Activated naive CD4-positive, alpha-beta T cell treated with anti-CD3 and anti-CD28 coated beads, Interleukin-2, amount 50 U/mL, for 72 hours (primary cell): ENCODE results near the gene HIF1A. TPM values are rescaled to one million over a fixed set of nuclear protein-coding genes. Genes with fewer than 3 reads are reported as not detected.
A peak's percentile ranks its signal among the peaks of the same experiment; 100 is the strongest.
"Not testable (repeated sequence)": the region's sequence is repeated elsewhere in the genome, so short reads cannot be mapped to it uniquely, and the experiment has no call there.

Experiments used
- ATAC-seq, 2 donors: fragments of 150-1000 bp; cut with Tn5 transposase; 2 replicates each; pipeline ENCODE4 v1.10.0; 2021; ENCODE audit warnings: mild to moderate bottlenecking in 2 of 2, moderate library complexity in 2 of 2
- DNase-seq, 2 donors: peaks; one replicate each; pipeline ENCODE4 v3.0.0; 2021 to 2022; ENCODE audit warnings: low spot score in 2 of 2
- H3K27ac Mint-ChIP-seq, 2 donors: one replicate each; pipeline ENCODE4 v1.8.0; 2022; ENCODE audit warnings: mild to moderate bottlenecking in 2 of 2, mixed read lengths in 2 of 2
- H3K36me3 Mint-ChIP-seq, 2 donors: one replicate each; pipeline ENCODE4 v1.8.0; 2022; ENCODE audit warnings: mixed read lengths in 2 of 2
- H3K9me3 Mint-ChIP-seq, 2 donors: one replicate each; pipeline ENCODE4 v1.8.0; 2022; ENCODE audit warnings: mixed read lengths in 2 of 2
- total RNA-seq, 2 donors: library from RNA; stranded (reverse); gene quantifications; one replicate each; pipeline ENCODE4 v1.2.3, GENCODE V29; 2022

Gene HIF1A
- total RNA-seq, 2 donors from 2014 or later, result 165 to 170 TPM

GRCh38 chr14:61719344-61720293, 24.3 kb downstream of the HIF1A start:
- no peaks in the 10 kb centered on the region for H3K9me3 Mint-ChIP-seq
- peaks cover 8 to 23% of the 10 kb centered on the region in 2 donors for H3K36me3 Mint-ChIP-seq
- ATAC-seq (peak; percentile 58 to 68), DNase-seq (no peak)
- peak overlapping the region; percentile 65 to 70 for H3K27ac Mint-ChIP-seq

GRCh38 chr14:61720294-61720661, 25.0 kb downstream of the HIF1A start:
- peak overlapping the region; percentile 24 to 70 for H3K27ac Mint-ChIP-seq
- DNase-seq, result no peak
- ATAC-seq, result no peak
- peaks cover 13 to 28% of the 10 kb centered on the region in 2 donors for H3K36me3 Mint-ChIP-seq
- H3K9me3 Mint-ChIP-seq, result no peaks in the 10 kb centered on the region

- Mint-ChIP-seq H3K36me3 (peaks cover 13 to 28% of the 10 kb centered on the region in 2 donors), H3K27ac (peak overlapping the region in 1 of 2 donors; percentile 24), H3K9me3 (no peaks in the 10 kb centered on the region)
- ATAC-seq (no peak), DNase-seq (no peak)
Measured at GRCh38 chr14:61720741-61721140, 25.4 kb downstream of the HIF1A start.

GRCh38 chr14:61724133-61724532, 28.8 kb downstream of the HIF1A start:
- DNase-seq, result no peak
- no peaks in the 10 kb centered on the region for H3K9me3 Mint-ChIP-seq
- H3K27ac Mint-ChIP-seq, result no peak overlapping the region
- no peak for ATAC-seq
- peaks cover 20 to 54% of the 10 kb centered on the region in 2 donors for H3K36me3 Mint-ChIP-seq

GRCh38 chr14:61726778-61727658, 31.7 kb downstream of the HIF1A start:
- Mint-ChIP-seq H3K9me3 (no peaks in the 10 kb centered on the region), H3K27ac (peak overlapping the region; percentile 48 to 71), H3K36me3 (peaks cover 26 to 49% of the 10 kb centered on the region in 2 donors)
- ATAC-seq (peak; percentile 46 to 58), DNase-seq (no peak)

GRCh38 chr14:61730756-61731373, 35.6 kb downstream of the HIF1A start:
- ATAC-seq, result no peak
- DNase-seq, result no peak
- no peaks in the 10 kb centered on the region for H3K9me3 Mint-ChIP-seq
- H3K36me3 Mint-ChIP-seq, result peaks cover 23 to 60% of the 10 kb centered on the region in 2 donors
- peak overlapping the region; percentile 1 to 79 for H3K27ac Mint-ChIP-seq

GRCh38 chr14:61733972-61734371, 38.7 kb downstream of the HIF1A start:
- no peak overlapping the region for H3K27ac Mint-ChIP-seq
- DNase-seq, result no peak
- no peaks in the 10 kb centered on the region for H3K9me3 Mint-ChIP-seq
- no peak for ATAC-seq
- peaks cover 30 to 59% of the 10 kb centered on the region in 2 donors for H3K36me3 Mint-ChIP-seq

GRCh38 chr14:61736751-61737150, 41.4 kb downstream of the HIF1A start:
- H3K36me3 Mint-ChIP-seq, result peaks cover 24 to 58% of the 10 kb centered on the region in 2 donors
- H3K27ac Mint-ChIP-seq, result peak overlapping the region in 1 of 2 donors; percentile 91
- ATAC-seq (peak in 1 of 2 donors; percentile 34), DNase-seq (no peak)
- H3K9me3 Mint-ChIP-seq, result no peaks in the 10 kb centered on the region

- ATAC-seq, result no peak
Measured at GRCh38 chr14:61737915-61738314, 42.6 kb downstream of the HIF1A start.

GRCh38 chr14:61739133-61739532, 43.8 kb downstream of the HIF1A start:
- Mint-ChIP-seq H3K36me3 (peaks cover 24 to 58% of the 10 kb centered on the region in 2 donors), H3K9me3 (no peaks in the 10 kb centered on the region), H3K27ac (peak overlapping the region in 1 of 2 donors; percentile 74)
- DNase-seq (no peak), ATAC-seq (no peak)

More at GRCh38 chr14:61737915-61738314, 42.6 kb downstream of the HIF1A start:
- Mint-ChIP-seq H3K9me3 (no peaks in the 10 kb centered on the region), H3K27ac (peak overlapping the region in 1 of 2 donors; percentile 92), H3K36me3 (peaks cover 24 to 49% of the 10 kb centered on the region in 2 donors)
- no peak for DNase-seq

GRCh38 chr14:61742371-61742770, 47.1 kb downstream of the HIF1A start:
- ATAC-seq (no peak), DNase-seq (no peak)
- peaks cover 6 to 48% of the 10 kb centered on the region in 2 donors for H3K36me3 Mint-ChIP-seq
- peak overlapping the region; percentile 22 to 39 for H3K27ac Mint-ChIP-seq
- no peaks in the 10 kb centered on the region for H3K9me3 Mint-ChIP-seq

- H3K36me3 Mint-ChIP-seq, result peaks cover 0 to 52% of the 10 kb centered on the region in 2 donors
- ATAC-seq (no peak), DNase-seq (no peak)
- H3K27ac Mint-ChIP-seq, result peak overlapping the region in 1 of 2 donors; percentile 90
- H3K9me3 Mint-ChIP-seq, result no peaks in the 10 kb centered on the region
Measured at GRCh38 chr14:61744238-61744637, 48.9 kb downstream of the HIF1A start.

- H3K36me3 Mint-ChIP-seq, result peaks cover 0 to 65% of the 10 kb centered on the region in 2 donors
- peak overlapping the region in 1 of 2 donors; percentile 95 for H3K27ac Mint-ChIP-seq
- H3K9me3 Mint-ChIP-seq, ATAC-seq, DNase-seq: not testable (repeated sequence)
Measured at GRCh38 chr14:61746346-61746745, 51.0 kb downstream of the HIF1A start.

- Mint-ChIP-seq H3K27ac (peak overlapping the region in 1 of 2 donors; percentile 77), H3K9me3 (no peaks in the 10 kb centered on the region), H3K36me3 (peaks cover 0 to 71% of the 10 kb centered on the region in 2 donors)
- DNase-seq (no peak), ATAC-seq (no peak)
Measured at GRCh38 chr14:61746881-61747280, 51.6 kb downstream of the HIF1A start.

- DNase-seq (no peak), ATAC-seq (no peak)
- Mint-ChIP-seq H3K9me3 (no peaks in the 10 kb centered on the region), H3K27ac (peak overlapping the region in 1 of 2 donors; percentile 77), H3K36me3 (peaks cover 0 to 74% of the 10 kb centered on the region in 2 donors)
Measured at GRCh38 chr14:61747342-61747741, 52.0 kb downstream of the HIF1A start.

- Mint-ChIP-seq H3K36me3 (peaks cover 0 to 69% of the 10 kb centered on the region in 2 donors), H3K27ac (no peak overlapping the region), H3K9me3 (no peaks in the 10 kb centered on the region)
- DNase-seq (no peak), ATAC-seq (no peak)
Measured at GRCh38 chr14:61749264-61749663, 54.0 kb downstream of the HIF1A start.
